NT2/D1 (cell line): Measurements from ENCODE around the gene RIOK3.

ENCODE experiments used
- SUZ12 ChIP-seq: IDR thresholded peaks from 2 replicates; pipeline ENCODE4 v1.6.1; 2011; ENCODE audit not compliant: insufficient read length, insufficient read depth; ENCODE audit errors: extremely low read depth
- YY1 ChIP-seq: IDR thresholded peaks from 2 replicates; pipeline ENCODE4 v1.6.1; 2011; ENCODE audit not compliant: insufficient read length, insufficient read depth
- ZNF274 ChIP-seq: IDR thresholded peaks from 2 replicates; pipeline ENCODE4 v1.6.1; 2011; ENCODE audit warnings: mild to moderate bottlenecking, low read depth, low read length

DNA sequence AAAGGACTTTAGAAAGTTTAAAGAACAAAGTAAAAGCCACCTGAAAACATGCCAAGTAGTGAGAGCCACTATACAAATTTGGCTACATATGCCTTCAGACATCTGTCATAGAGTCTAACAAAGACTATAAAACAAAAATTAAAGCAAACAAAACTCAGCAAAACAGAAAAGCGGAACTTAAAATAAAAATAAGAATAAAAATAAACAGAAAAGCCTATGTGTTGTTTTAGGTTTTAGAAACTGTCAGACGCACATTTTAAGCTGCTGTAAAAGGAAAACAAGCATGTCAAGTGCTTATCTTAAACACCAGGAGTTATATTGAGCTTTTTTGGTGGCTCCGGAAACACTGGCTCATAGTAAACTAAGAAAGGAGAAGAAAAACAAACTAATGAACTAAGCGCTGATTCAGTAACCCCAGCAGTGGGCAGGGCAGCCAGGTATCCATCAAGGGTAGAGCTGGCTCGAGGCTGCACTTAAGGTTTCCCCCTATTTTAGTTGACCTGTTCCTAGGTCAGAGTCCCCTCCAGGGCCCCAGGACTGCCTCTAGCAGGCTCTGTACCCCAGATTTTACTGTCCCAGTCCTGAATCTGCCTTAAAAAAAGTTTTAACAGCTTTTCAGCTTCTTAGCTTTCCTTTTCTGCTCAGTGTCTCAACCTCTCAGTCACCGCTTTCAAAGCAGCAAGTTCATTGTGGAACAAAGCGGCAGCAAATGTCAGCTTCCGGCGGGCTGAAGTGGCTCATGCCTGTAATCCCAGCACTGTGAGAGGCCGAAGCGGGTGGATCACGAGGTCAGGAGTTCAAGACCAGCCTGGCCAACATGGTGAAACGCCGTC is 34.9 kb downstream of the RIOK3 start:
- no peak for TF ChIP-seq ZNF274
- no peak for TF ChIP-seq YY1
- TF ChIP-seq SUZ12 = no peak
